Choroid plexus epithelial cell (primary cell): ENCODE measurements around the gene REN.

Experiments used
- DNase-seq: peaks from one replicate; pipeline ENCODE4 v3.0.0-alpha.2; 2010; ENCODE audit warnings: low read depth
- H3K4me3 ChIP-seq: 2 replicates; pipeline ENCODE4 v1.5.1; 2011; ENCODE audit warnings: low read depth, mild to moderate bottlenecking, control low read depth, low read length, moderate library complexity
- TF ChIP-seq, protein P1 (sequence below): conservative IDR thresholded peaks from 2 replicates; pipeline ENCODE4 v1.5.1; 2011; ENCODE audit warnings: low read depth, mild to moderate bottlenecking, control low read depth, inconsistent platforms, low read length, moderate library complexity

REN gene

GRCh38 chr1:204178487-204179281, 12.5 kb upstream of the REN start:
- TF ChIP-seq, protein P1, sequence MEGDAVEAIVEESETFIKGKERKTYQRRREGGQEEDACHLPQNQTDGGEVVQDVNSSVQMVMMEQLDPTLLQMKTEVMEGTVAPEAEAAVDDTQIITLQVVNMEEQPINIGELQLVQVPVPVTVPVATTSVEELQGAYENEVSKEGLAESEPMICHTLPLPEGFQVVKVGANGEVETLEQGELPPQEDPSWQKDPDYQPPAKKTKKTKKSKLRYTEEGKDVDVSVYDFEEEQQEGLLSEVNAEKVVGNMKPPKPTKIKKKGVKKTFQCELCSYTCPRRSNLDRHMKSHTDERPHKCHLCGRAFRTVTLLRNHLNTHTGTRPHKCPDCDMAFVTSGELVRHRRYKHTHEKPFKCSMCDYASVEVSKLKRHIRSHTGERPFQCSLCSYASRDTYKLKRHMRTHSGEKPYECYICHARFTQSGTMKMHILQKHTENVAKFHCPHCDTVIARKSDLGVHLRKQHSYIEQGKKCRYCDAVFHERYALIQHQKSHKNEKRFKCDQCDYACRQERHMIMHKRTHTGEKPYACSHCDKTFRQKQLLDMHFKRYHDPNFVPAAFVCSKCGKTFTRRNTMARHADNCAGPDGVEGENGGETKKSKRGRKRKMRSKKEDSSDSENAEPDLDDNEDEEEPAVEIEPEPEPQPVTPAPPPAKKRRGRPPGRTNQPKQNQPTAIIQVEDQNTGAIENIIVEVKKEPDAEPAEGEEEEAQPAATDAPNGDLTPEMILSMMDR, result no peak
- DNase-seq, result no peak
- no peak overlapping the region for H3K4me3 ChIP-seq

GRCh38 chr1:204177133-204177532, 11.0 kb upstream of the REN start:
- H3K4me3 ChIP-seq, result no peak overlapping the region
- DNase-seq, result no peak
- TF ChIP-seq, protein P1, result no peak

GRCh38 chr1:204176049-204176448, 9.9 kb upstream of the REN start:
- no peak for DNase-seq
- TF ChIP-seq, protein P1, result no peak
- H3K4me3 ChIP-seq, result no peak overlapping the region

DNA sequence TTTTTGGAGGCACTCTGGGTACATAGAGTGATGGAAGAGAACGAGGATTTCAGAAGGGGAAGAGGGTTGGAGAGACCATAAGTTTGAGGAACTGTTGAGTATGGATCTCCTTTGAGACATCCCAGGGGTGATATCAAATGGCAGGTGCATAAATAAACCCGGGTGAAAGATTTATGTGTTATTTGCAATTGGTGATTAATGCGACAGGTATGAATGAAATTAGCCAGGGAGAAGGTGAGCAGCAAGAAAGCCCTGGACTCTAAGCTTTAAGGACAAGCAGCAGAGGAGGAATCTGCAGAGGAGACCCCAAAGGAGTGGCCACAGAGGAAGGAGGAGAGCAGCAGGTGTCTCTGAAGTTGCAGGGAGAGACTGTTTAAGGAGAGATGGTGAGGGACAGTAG, 8.8 kb upstream of the REN start:
- TF ChIP-seq, protein P1, result no peak
- no peak overlapping the region for H3K4me3 ChIP-seq
- no peak for DNase-seq

DNA sequence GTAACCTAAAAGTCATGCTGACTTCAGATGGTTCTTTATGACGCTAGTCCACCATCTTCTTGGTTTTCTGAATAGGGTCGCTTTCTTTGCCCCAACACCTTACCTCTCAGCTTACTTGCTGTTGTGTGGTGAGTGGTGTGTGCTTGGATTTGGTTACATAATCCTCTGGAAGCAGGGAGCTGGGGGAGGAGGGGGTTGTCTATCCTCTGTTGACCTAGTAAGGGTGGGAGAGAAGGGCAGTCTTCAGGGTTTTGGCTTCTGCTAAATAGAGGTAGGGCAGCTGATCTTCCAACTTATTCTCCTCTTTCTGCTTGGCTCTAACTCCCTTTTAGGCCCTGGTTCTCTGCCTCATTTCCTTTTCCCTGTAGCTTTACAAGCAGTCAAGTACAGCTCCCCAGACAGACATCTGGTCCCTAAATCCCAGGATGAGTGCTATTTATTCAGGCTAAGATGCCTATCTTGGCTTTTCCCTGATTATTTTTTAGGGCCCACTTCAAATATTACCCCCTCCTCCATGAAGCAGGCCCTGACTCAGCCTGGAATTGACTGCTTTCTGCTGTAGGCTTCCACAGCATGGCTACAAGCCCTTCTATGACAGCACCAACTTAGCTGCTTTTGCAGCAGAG, 6.4 kb upstream of the REN start:
- no peak overlapping the region for H3K4me3 ChIP-seq
- TF ChIP-seq, protein P1, result no peak
- no peak for DNase-seq

DNA sequence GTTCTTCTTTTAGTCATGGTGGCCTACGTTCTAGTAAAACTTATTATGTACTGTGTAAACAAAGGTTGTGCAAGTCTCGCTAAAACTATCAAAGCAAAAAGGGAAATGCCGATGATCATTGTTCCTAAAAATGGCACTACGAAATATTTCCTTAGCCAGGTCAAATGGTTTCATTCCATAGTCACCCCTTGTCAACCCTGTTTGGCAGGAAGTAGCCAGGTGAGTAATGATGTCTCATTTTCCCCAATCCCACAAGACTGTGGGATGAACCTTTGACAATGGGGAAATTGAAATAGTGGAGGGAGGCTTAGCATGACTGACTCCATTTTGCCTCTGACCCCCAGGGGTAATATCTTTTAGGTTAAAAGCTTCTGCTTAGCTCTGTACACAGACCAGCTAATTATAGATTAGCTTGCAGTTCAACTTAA, 5.6 kb upstream of the REN start:
- TF ChIP-seq, protein P1, result no peak
- H3K4me3 ChIP-seq, result no peak overlapping the region
- DNase-seq, result peak; percentile 34

DNA sequence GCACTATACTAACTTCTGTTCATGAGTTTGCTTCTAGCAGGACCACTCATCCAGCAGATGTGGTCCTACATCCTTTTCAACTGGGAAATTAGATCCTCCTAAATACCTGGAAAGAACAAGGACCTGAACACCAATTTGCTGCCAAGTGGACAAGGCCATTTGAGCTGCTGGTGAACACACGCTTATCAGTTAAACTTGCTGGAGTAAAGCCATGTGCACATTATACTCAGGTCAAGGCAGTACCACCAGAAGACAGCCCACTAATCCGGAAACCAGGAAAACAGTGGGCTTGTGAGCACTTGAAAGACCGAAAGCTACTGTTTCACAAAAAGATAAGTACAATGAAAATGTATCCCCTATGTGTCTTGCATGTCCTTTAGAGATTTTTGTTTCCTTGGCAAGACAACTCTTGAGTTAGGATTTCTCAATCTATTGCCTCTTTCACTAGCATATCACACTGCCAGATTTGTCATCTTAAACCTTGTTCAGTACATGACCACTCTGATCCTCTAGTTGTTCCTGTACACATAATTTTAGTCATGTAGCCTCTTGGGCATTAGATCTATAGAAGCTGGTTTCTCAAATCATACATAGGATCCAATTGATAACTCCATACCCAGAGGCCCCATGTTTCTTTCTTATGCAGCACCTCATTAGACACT, 4.5 kb upstream of the REN start:
- H3K4me3 ChIP-seq, result no peak overlapping the region
- TF ChIP-seq, protein P1, result no peak
- no peak for DNase-seq
